SJSA1 (cell line): ENCODE measurements around the gene SLC49A3. TPM values are rescaled to one million over a fixed set of nuclear protein-coding genes. Genes with fewer than 3 reads are reported as not detected.

ENCODE experiments used
- DNase-seq, 2 experiments: peaks; one replicate each; pipeline ENCODE4 v3.0.0-alpha.2; 2015 to 2020; ENCODE audit warnings: low spot score in 2 of 2, low read depth in 1 of 2
- H3K27ac ChIP-seq: fragments of 250-450 bp; sonication (Bioruptor Pico); 2 replicates; pipeline ENCODE4 v1.5.1; 2020; ENCODE audit warnings: mild to moderate bottlenecking, moderate library complexity
- H3K27me3 ChIP-seq: fragments of 250-450 bp; sonication (Bioruptor Pico); replicated peaks from 2 replicates; pipeline ENCODE4 v1.5.1; 2020; ENCODE audit warnings: mild to moderate bottlenecking, moderate library complexity
- H3K36me3 ChIP-seq: fragments of 250-450 bp; sonication (Bioruptor Pico); 2 replicates; pipeline ENCODE4 v1.5.1; 2020; ENCODE audit warnings: mild to moderate bottlenecking
- H3K4me1 ChIP-seq: fragments of 250-450 bp; sonication (Bioruptor Pico); replicated peaks from 2 replicates; pipeline ENCODE4 v1.6.1; 2021; ENCODE audit warnings: mild to moderate bottlenecking
- H3K4me3 ChIP-seq: fragments of 250-450 bp; sonication (Bioruptor Pico); 2 replicates; pipeline ENCODE4 v1.5.1; 2020; ENCODE audit warnings: mild to moderate bottlenecking
- H3K9me3 ChIP-seq: fragments of 250-450 bp; sonication (Bioruptor Pico); replicated peaks from 2 replicates; pipeline ENCODE4 v1.5.1; 2020; ENCODE audit warnings: mild to moderate bottlenecking
- total RNA-seq: library from RNA; depleted of rRNA; stranded (reverse); fragments of >200 nt; shearing (Covaris generic); gene quantifications from 2 replicates; pipeline ENCODE4 v1.2.3, GENCODE V29; 2014

SLC49A3 gene
- total RNA-seq, 1 experiment from 2014 or later = not detected

GRCh38 chr4:727576-727975, 38.6 kb upstream of the SLC49A3 start:
- 0 out of 2 replicates have a peak, but pooled peaks cover 3% of the 10 kb centered on the region for H3K36me3 ChIP-seq
- H3K27ac ChIP-seq = no peak overlapping the region
- no peak for DNase-seq
- H3K4me1 ChIP-seq = no peaks in the 10 kb centered on the region
- no peaks in the 10 kb centered on the region for H3K27me3 ChIP-seq
- no peaks in the 10 kb centered on the region for H3K9me3 ChIP-seq
- no peak overlapping the region for H3K4me3 ChIP-seq

GRCh38 chr4:726838-727237, 37.9 kb upstream of the SLC49A3 start:
- DNase-seq = no peak
- Histone ChIP-seq H3K36me3 (0 out of 2 replicates have a peak, but pooled peaks cover 3% of the 10 kb centered on the region), H3K27me3 (no peaks in the 10 kb centered on the region), H3K4me3 (no peak overlapping the region), H3K9me3 (no peaks in the 10 kb centered on the region), H3K27ac (no peak overlapping the region), H3K4me1 (no peaks in the 10 kb centered on the region)

DNA sequence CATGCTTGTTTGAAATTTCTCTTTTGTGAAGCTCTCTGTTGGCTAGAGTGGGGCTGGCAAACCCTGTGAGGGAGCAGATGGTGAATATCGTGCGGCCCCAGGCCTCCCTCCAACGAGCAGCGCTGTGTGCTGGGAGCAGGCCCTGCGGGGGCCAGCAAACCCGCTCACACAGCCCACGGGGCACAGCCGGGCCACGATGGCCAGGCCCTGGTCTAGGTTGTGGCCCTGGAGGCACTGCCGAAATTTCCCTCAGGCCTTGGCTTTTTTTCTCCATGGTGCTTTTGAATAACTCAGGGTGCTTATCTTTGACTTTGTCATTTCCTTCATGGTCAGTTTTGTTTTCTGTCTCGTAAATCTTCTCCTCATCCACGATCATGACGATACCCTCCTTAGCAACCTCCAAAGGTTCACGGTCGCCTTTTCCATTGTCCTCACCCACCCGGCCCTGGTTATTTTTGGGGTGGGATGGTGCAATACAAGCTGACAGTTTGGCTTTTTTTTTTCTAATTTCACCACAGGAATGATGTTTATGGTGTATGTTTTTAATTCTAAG, 37.4 kb upstream of the SLC49A3 start:
- Histone ChIP-seq H3K4me3 (no peak overlapping the region), H3K4me1 (no peaks in the 10 kb centered on the region), H3K9me3 (no peaks in the 10 kb centered on the region), H3K27ac (no peak overlapping the region), H3K36me3 (0 out of 2 replicates have a peak, but pooled peaks cover 3% of the 10 kb centered on the region), H3K27me3 (no peaks in the 10 kb centered on the region)
- DNase-seq = no peak

- Histone ChIP-seq H3K27ac (no peak overlapping the region), H3K4me1 (no peaks in the 10 kb centered on the region), H3K9me3 (no peaks in the 10 kb centered on the region), H3K36me3 (no peaks in the 10 kb centered on the region), H3K4me3 (no peak overlapping the region), H3K27me3 (no peaks in the 10 kb centered on the region)
- DNase-seq = no peak
Observed at GRCh38 chr4:725391-726234, 36.7 kb upstream of the SLC49A3 start.

DNA sequence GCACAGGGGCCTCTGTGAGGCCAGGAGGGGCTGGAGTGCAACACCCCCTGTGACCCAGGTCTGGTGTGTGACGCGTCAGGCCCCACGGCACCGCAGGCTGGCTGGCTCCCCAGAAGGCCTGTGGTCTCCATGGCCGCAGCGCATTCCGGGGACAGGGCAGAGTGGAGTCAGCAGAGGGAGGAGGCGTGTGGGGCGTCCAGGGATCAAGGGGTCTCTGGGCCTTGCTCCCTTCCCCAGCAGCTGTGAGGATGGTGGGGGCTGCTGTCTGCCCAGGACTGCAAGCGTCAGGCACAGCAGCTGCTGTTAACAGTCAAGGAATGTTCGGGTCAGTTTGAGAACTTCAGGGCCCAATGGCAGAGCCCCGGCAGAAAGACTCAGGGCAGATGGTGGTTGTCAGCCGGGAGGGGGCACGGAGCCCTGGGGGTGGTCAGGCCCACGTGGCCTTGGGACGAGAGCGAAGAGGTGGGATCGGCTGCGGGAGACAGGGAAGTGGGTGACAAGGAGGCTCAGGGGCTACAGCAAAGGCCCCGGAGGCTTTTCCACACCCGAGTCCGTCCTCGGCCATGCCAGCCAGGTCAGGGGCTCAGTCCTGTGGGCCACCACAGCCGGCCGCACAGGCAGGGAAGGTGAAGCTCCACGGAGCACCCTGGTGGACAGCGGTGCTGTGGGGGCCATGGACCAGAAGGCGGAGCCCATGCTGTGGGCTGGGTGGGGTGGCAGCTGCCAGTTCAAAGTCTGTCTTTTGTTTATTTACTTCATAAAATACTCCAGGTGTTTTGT, 35.0 kb upstream of the SLC49A3 start:
- no peak overlapping the region for H3K4me3 ChIP-seq
- DNase-seq = no peak
- no peaks in the 10 kb centered on the region for H3K27me3 ChIP-seq

DNA sequence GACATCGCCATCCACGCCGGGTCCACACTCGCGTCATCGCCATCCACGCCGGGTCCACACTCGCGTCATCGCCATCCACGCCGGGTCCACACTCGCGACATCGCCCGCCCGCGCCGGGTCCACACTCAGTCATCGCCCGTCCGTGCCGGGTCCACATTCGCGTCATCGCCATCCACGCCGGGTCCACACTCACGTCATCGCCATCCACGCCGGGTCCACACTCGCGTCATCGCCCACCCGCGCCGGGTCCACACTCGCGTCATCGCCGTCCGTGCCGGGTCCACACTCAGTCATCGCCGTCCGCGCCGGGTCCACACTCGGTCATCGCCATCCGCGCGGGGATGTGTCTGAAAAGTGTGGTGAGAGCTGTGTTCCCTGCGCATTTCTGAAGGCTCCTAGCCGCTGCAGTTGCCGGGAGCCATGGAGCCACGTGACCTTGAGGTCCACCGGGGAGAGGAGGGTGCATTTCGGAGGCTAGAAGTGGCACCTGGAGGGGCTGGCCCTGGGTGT, 34.0 kb upstream of the SLC49A3 start:
- H3K27ac ChIP-seq = no peak overlapping the region
- no peaks in the 10 kb centered on the region for H3K4me1 ChIP-seq
- H3K36me3 ChIP-seq = no peaks in the 10 kb centered on the region
- H3K9me3 ChIP-seq = no peaks in the 10 kb centered on the region
- H3K27me3 ChIP-seq = no peaks in the 10 kb centered on the region
- no peak overlapping the region for H3K4me3 ChIP-seq
- no peak for DNase-seq

More for the DNA sequence above, 35.0 kb upstream of the SLC49A3 start:
- Histone ChIP-seq H3K9me3 (no peaks in the 10 kb centered on the region), H3K36me3 (no peaks in the 10 kb centered on the region), H3K4me1 (no peaks in the 10 kb centered on the region), H3K27ac (no peak overlapping the region)

- H3K4me1 ChIP-seq = no peaks in the 10 kb centered on the region
- H3K4me3 ChIP-seq = no peak overlapping the region
- no peaks in the 10 kb centered on the region for H3K27me3 ChIP-seq
- H3K27ac ChIP-seq = no peak overlapping the region
- H3K36me3 ChIP-seq = no peaks in the 10 kb centered on the region
- H3K9me3 ChIP-seq = no peaks in the 10 kb centered on the region
- no peak for DNase-seq
Observed at GRCh38 chr4:722169-722725, 33.3 kb upstream of the SLC49A3 start.

- H3K4me3 ChIP-seq = no peak overlapping the region
- no peaks in the 10 kb centered on the region for H3K36me3 ChIP-seq
- no peak overlapping the region for H3K27ac ChIP-seq
- no peaks in the 10 kb centered on the region for H3K27me3 ChIP-seq
- no peaks in the 10 kb centered on the region for H3K9me3 ChIP-seq
- DNase-seq = no peak
- H3K4me1 ChIP-seq = no peaks in the 10 kb centered on the region
Observed at GRCh38 chr4:721261-722168, 32.6 kb upstream of the SLC49A3 start.

DNA sequence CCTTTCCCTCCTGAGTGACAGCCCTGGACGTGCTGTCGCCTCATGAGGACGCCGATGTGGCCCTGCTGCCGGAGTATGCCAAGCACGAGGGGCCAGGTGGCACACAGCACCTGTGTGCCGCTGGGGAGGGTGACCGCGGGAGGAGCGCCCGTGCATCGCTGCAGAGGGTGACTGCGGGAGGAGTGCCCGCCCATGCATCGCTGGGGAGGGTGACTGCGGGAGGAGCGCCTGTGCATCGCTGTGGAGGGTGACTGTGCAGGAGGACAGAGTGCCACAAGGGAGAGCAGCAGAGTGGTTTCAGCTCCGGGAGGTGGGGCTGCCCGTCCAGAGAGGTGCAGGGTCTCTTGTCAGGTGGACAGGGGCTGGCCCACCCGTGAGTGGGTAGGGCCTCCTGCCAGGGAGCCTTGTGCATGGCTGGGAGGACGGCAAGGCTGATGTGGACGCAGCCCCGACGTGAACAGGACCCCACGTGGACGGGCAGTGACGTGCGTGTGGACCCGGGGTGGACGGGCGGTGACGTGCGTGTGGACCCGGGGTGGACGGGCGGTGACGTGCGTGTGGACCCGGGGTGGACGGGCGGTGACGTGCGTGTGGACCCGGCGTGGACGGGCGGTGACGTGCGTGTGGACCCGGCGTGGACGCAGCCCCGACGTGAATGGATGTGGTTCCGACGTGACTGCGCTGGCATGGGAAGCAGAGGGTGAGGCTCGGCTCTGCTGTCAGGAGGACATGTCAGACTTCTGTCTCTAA, 31.3 kb upstream of the SLC49A3 start:
- no peaks in the 10 kb centered on the region for H3K27me3 ChIP-seq
- no peaks in the 10 kb centered on the region for H3K9me3 ChIP-seq
- H3K4me3 ChIP-seq = no peak overlapping the region
- no peak for DNase-seq
- no peaks in the 10 kb centered on the region for H3K4me1 ChIP-seq
- H3K27ac ChIP-seq = no peak overlapping the region
- no peaks in the 10 kb centered on the region for H3K36me3 ChIP-seq

DNA sequence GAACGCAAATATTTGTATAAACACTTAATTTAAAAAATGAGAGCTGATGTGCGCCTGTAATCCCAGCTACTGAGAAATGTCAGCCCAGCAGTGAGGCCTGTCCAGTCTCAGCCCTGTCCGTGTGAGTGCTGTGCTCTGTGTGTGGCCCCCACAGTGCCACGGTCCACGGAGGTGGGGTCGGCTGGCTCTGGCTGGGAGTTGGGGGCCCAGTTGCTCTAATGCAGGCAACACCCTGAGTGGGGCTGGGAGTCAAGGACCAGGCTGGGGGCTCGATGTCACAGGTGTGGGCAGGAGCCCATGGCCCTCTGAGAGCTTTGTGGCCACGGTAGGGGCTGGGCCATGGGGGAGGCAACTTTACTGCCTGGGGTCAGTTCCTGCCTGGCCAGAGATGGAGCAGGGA, 29.5 kb upstream of the SLC49A3 start:
- Histone ChIP-seq H3K27me3 (no peaks in the 10 kb centered on the region), H3K4me3 (no peak overlapping the region), H3K36me3 (no peaks in the 10 kb centered on the region), H3K27ac (no peak overlapping the region), H3K4me1 (no peaks in the 10 kb centered on the region), H3K9me3 (no peaks in the 10 kb centered on the region)
- DNase-seq = no peak

DNA sequence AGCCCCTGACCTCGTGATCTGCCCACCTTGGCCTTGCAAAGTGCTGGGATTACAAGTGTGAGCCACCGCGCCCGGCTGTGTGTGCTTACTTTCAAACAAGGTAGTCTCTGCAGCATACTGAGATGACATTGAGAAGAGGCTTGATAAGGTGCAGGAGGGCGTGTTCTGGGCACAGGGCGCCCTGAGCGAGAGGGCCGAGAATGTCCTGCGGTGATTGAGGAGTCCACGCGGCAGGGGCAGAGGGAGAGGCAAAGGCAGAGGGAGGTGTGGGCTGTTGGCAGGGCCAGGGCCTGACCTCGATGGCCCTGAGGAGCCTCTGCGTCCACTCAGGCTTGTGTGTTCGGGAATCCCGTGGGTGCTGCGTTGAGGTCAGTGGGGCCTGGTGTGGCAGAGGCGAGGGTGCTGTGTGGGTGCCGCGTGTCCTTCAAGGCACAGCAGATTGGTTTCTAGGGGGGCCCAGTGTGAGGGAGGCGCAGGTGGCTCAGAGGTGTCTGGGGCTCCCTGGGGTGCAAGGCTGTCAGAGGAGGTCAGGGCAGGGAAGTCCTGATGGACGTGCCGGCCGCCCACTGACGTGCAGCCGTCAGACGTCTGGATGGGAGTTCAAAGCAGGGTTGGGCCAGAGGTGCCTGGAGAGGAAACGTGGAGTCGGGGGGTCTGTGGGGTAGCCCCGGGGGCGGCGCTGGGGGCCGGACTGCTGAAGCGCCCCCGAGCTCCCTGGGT, 28.8 kb upstream of the SLC49A3 start:
- Histone ChIP-seq H3K4me1 (no peaks in the 10 kb centered on the region), H3K27ac (no peak overlapping the region), H3K4me3 (no peak overlapping the region), H3K36me3 (no peaks in the 10 kb centered on the region), H3K27me3 (no peaks in the 10 kb centered on the region), H3K9me3 (no peaks in the 10 kb centered on the region)
- no peak for DNase-seq

GRCh38 chr4:714087-714486, 25.1 kb upstream of the SLC49A3 start:
- Histone ChIP-seq H3K4me3 (no peak overlapping the region), H3K27me3 (no peaks in the 10 kb centered on the region), H3K36me3 (no peaks in the 10 kb centered on the region), H3K27ac (no peak overlapping the region), H3K9me3 (no peaks in the 10 kb centered on the region), H3K4me1 (no peaks in the 10 kb centered on the region)
- DNase-seq = no peak
